D721Med (cell line): ENCODE measurements around the gene FASN.

Source experiments
- DNase-seq: peaks from one replicate; pipeline ENCODE4 v3.0.0; 2011; ENCODE audit warnings: low spot score; ENCODE audit not compliant: insufficient read length
- FAIRE-seq: peaks from 2 replicates; lab custom pipeline; 2011; peaks lifted over from hg19 to GRCh38; lab: Jason Lieb, UNC
- CTCF ChIP-seq: IDR thresholded peaks from 2 replicates; pipeline ENCODE4 v1.5.1; 2012; ENCODE audit warnings: mild to moderate bottlenecking, control low read depth; ENCODE audit not compliant: insufficient read depth; ENCODE audit errors: missing control alignments

The FASN gene

GRCh38 chr17:82064433-82065192, 33.4 kb downstream of the FASN start:
- no peak for TF ChIP-seq CTCF
- FAIRE-seq (no peak), DNase-seq (no peak)

GRCh38 chr17:82063424-82064415, 34.3 kb downstream of the FASN start:
- no peak for TF ChIP-seq CTCF
- no peak for DNase-seq
- FAIRE-seq, result no peak

- FAIRE-seq, result no peak
- no peak for TF ChIP-seq CTCF
- no peak for DNase-seq
Observed at GRCh38 chr17:82062984-82063368, 35.1 kb downstream of the FASN start.

GRCh38 chr17:82062076-82062983, 35.7 kb downstream of the FASN start:
- TF ChIP-seq CTCF, result no peak
- DNase-seq, result no peak
- no peak for FAIRE-seq

GRCh38 chr17:82061047-82061925, 36.8 kb downstream of the FASN start:
- no peak for DNase-seq
- FAIRE-seq, result no peak
- TF ChIP-seq CTCF, result no peak

- no peak for TF ChIP-seq CTCF
- DNase-seq, result no peak
- FAIRE-seq, result no peak
Observed at GRCh38 chr17:82060614-82061013, 37.4 kb downstream of the FASN start.
